Skeletal muscle satellite cell (primary cell): ENCODE results near the gene PTPRH. TPM values are rescaled to one million over a fixed set of nuclear protein-coding genes. Genes with fewer than 3 reads are reported as not detected.

Source experiments
- small RNA-seq: library from RNA; depleted of rRNA; stranded (forward); fragments of <200 nt; gene quantifications from one replicate; pipeline ENCODE3, GENCODE V24; 2012

Gene PTPRH

Small RNA genes lying within 50 kb of the gene (small RNA-seq; reads per million reads assigned to genes)
- gene MIR6802 (not detected), gene MIR6803 (not detected), gene MIR6804 (not detected), gene RF01210 (not detected)
